Measurements from ENCODE around the gene PAX7.
"Not testable (repeated sequence)": the region's sequence is repeated elsewhere in the genome, so short reads cannot be mapped to it uniquely, and the experiment has no call there.

The PAX7 gene

DNA sequence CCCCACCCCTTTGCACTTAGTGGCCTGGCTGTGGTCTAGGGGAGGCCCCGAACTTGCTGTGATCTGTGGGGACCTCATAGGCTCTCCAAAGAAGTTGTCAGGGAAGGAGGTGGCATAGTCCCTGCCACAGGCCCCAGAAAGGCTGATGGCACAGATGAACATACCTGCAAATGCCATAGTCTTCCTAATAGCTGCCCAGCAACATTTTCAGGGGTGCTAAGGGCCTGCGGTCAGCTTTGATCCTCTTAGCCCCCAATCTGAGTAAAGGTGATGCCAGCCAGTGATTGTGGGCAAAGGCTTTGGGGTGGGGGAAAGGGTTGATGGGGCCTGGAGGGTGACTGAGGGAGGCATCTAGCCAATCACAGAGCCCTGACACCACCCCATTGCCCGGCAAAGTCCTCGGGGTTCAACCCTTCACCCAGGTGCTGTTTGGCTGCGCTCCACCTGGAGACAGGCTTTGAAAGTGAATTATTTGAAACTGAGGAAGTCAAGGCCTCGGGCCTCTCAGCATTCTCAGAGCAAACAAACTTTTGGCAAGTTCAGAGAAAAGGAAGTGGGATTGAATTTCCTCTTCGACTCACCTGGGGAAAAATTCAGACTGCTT is 35.8 kb downstream of the PAX7 start:
- DNase-seq: no peak

DNA sequence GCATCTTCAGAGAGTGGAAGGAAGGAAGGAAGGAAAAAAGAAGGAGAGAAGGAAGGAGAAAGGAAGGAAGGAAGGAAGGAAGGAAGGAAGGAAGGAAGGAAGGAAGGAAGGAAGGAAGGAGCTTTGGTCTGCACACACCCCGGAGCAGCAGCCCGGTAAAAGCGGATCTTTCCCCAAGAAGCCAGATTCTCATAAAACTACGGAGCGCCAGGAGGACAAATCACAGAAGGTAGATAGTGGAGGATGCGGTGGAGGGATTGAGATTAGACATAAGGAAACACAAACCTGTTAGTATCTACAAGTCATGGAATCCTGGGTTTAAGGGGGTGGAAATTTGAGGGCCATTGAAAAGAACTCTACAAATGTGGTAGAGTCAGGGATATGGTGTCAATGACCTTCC is 36.7 kb downstream of the PAX7 start:
- DNase-seq: no peak

DNA sequence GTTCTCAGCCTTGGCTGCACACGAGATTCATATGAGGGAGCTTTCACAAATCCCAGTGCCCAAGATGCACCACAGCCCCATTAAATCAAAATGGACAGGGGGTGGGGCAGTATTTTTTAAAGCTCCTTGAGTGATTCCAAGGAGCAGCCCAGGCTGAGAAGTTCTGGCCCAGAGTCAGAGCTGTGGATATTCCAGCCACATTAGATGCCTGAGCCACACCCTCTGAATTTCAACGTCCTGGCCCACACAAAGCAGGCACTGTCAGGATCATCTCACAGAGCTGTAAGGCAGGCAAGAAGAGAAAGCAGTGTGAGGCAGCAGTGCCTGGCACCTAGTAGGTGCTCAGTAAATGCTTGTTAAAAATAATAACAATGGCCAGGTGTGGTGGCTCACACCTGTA is 37.4 kb downstream of the PAX7 start:
- DNase-seq: no peak

DNA sequence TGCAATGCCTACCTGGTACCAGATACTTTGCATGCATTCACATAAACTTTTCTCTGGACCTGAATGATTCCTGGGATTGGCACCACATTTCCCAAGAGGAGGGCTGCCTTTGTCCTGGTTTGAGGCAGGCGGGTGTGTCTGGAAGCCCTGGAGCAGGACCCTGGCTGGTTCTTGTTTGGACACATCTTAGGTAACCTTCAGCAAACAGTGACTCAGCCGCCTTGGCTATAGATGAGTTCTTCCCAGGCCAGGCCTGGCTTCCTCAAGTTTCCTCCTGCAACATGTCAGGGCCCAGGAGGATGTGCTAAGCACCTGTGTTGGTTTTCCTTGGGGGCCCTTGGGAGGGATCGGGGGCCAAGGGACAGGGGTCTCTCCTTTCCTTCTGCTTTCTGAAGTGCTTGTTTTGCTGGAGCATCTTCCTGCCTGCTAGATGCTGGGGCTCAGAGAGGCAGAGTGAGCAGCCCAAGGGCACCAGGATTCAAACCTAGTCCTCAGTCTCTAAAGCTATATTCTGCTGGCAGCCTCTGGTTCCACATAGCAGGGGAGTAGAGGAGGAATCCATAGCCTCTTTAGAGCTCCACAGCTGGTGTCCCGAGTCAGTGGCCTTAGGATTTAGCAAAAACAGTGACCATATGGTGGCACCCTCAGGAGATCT is 38.2 kb downstream of the PAX7 start:
- DNase-seq: no peak

DNA sequence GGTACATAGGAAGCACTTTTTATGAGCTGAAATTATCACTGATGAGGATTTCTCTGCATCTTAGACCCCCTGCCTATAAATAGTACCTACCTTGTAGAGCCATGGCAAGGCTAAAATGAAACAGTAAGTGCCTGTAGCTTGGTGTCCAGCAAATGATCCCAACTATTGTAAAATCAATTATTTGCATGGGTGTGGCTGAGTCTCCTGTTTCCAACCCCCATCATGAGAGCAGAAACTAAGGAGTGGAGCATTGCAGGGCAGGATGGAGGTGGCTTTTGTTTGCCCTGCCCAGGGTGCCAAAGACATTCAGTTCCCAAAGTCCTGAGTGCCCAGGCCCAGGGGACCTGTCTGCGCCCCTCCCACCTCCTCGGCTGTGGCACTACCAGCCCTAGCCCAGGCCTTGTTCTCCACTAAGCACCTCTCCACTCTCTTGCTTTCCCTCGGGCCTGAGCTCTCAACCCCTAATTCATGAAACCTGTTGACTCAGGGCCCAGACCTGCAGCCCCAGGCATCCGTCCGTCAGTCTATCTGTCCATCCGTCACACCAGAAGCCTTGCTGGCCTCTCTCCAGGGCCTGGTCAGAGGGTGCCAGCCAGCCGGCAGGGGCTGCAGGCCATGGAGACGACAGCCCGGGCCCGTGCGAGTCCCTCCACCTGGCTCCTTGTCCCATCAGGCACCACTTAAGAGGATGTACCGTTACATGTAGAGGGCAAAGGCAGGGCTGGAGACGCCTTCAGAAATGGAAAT is 39.6 kb downstream of the PAX7 start:
- DNase-seq: no peak

DNA sequence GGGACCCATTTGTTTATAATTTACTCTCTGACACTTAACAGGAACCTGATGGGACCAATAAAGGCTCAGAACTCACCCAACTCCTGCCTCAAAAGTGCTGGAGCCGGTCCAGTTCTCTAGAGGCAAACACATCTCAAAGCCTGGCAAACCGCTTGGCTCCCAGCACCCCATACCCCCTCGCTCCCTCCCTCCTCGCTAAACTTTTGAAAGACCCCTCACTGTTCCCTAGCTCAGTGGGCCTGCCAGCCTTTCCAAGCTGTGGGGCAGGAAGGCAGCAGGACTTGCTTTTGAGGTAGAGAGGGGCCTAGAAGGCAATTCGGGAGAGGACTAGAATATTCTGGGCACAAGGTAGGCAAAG is 40.2 kb downstream of the PAX7 start:
- no peak for DNase-seq

DNA sequence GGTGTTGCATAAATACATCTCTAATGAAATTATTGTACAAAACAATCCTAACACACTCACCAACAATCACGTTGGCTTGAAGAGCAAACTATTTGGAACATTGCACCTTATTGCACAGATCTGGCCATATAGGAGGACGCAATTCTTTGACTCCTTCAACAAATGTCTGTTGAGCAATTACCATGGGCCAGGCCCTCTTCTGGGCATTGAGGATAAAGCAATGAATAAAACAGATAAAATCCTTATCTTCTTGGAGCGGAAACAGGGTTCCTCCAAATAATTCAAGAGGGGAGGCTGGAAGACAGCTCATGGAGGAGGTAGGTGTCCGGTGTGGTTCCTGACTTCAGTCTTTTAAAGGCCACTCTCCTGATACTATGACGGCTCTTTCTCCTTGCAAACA is 43.3 kb downstream of the PAX7 start:
- DNase-seq: no peak

DNA sequence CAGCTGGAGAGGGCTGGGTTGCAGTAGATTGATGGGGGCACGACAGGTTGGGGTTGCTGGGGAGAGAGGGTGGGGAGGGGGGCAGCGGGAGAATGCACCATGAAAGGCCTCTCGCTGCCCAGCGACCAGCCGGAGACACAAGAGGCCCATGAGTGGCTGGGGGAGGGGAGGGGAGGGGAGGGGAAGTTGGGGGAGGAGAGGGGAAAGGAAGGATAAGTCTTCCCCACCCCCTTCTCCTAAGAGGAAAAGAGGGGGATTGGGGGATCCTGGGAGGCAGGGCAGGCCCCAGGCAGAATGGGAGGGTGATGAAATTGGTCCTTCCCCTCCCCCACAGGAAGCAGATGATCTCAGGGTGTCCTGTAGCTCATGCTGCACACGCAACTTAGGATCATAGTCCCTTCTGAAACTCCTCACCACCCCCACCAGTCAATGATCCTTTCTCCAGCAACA is 45.7 kb downstream of the PAX7 start:
- no peak for DNase-seq

DNA sequence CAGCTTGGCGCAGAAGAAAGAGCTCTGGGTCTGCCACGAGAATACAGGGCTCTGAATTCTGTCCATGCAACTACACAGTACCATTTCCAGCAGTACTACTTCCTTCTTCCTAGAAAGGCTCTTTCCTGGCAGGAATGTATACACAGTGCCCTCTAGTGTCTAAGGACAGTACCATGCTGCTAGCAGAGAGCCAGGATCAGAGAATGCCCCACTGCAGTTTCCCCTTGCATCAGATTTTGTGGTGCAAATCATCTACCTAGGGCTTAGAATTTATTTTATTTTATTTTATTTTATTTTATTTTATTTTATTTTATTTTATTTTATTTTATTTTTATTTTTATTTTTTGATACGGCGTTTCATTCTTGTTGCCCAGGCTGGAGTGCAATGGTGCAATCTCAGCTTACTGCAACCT is 50.8 kb downstream of the PAX7 start:
- no peak for DNase-seq

DNA sequence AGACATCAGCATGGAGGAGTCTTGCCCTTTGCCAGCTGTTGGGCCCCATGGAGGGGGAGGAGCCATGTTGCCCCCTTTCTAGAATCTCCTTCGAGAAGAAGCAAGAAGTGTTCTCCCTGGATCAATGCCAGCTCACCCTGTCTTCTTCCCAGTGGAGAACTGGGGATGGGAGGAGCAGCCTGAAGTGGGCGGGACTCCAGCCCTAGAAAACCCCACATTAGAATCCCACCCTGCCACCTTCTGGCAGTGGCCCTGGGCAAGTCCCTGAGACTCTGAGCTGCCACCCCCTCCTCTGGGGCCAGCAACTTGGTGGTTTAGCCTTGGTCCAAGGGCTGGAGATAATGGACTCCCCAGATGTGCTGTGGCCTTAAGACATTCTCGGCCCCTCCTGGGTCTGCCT is 51.7 kb downstream of the PAX7 start:
- no peak for DNase-seq

DNA sequence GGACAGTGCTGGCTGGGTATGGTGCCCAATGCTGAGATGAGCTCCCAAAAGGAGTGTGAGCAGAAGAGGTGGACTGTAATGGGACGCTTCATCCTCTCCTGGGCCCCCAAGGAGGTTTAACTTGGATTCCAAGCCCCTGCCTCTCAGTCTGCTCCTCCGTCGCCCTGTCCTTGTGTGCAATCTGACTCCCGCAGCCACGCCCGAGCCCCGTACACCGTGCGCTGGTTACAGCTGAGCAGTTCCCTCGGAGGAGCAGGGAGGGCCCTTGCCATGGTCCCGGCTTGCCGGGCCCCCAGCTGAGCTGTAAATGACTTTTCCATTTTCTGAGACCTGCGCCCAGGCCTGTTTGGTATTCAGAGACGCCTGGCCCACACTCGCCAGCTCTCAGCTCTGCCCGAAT is 53.7 kb downstream of the PAX7 start:
- DNase-seq: no peak

DNA sequence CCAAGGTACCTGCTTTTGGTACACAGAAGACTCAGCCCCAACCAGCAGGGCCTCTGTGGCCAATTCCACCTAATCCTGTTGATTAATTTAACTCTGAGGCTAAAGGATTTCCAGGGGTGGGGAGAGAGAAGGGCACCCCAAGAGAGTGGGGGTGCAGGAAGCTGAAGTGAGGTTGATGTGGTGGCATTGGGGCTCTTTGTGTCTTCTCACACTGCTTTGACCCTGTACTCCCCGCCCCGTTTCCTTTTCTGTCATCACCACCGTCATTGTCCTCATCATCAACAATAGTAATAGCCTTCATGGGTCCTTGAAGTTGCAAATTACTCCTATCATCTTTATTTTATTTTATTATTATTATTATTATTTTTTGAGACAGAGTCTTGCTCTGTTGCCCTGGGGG is 55.9 kb downstream of the PAX7 start:
- no peak for DNase-seq

DNA sequence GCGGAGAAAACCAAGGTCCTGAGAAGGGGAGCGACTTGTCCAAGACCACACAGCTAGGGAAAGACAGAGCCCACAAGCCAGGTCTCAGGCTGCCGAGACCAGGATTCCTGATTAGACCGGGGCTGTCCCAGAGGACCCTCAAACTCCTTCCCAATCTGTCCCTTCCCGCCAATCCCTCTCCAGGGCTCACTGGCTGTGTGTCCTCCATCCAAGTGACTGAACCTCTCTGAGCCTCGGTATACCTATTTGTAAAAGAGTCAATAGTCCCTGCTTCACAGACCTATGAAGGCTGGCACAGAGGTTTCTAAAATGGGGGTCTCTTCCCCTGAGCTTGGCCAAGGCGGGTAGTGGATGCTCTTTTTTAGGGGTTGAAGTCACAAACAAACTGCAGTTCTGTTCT is 56.6 kb downstream of the PAX7 start:
- DNase-seq: no peak

DNA sequence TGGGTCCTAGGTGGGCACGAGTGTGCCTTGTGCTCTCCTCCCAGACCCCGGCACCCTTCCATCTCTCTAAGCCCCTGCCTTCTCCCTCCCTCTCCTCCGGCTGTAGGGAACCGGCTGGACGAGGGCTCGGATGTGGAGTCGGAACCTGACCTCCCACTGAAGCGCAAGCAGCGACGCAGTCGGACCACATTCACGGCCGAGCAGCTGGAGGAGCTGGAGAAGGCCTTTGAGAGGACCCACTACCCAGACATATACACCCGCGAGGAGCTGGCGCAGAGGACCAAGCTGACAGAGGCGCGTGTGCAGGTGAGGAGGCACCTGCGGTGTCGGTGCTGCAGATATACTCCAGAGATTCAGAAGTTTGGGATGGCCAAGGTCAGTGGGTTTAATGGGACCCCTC is 61.0 kb downstream of the PAX7 start:
- DNase-seq: no peak

DNA sequence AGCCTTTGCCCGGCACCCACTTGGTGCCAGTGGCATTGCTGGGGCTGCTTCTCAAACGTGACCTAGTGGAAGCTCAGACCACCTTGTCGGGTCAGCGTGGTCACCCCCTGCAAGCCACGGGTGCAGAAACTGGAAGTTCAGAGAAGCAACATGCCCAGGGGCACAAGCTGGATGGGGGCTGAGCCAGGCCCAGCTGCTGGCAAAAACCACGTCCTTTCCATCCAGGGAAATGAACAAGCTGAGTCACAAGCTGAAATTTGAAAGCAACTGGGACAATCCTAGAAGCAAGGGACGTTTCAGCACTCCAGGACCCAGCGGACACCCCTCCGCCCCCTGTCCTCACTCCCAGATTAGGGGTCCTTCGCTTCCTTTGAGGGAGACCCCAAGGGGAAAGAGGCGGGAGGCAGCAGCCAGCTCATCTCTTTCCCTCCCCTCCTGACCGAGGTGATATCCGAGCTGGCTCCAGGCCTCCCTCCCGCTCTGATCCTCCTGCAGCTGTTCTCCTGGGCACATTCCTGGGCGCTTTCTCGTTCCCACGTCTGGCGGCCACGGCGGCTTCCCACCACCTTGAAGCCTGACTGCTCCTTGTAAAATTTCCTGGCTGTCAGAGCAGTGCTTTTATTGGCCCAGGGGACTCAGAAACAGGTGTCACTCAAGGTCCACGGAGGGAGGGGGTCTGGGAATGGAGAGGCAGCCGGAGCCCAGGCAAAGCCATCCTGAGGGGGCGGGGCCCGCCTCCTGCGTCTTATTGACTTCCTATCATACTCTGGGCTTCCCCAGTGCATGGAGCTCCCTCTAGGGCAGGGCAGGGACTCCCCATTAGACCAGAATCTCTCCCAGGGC is 62.8 kb downstream of the PAX7 start:
- DNase-seq: peak; percentile 72

DNA sequence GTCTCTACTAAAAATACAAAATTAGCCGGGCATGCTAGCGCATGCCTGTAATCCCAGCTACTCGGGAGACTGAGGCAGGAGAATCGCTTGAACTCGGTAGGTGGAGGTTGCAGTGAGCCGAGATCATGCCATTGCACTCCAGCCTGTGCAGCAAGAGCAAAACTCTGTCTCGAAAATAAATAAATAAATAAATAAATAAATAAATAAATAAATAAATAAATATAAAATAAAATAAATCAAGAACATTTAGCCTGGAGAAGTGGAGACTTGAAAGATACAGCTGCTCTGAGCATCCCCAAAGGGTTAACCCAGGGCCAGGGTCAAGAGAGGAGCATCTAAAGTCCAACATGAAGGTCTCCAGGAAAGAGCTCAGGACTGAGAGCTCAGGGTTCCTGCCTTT is 63.6 kb downstream of the PAX7 start:
- DNase-seq: not testable (repeated sequence)

DNA sequence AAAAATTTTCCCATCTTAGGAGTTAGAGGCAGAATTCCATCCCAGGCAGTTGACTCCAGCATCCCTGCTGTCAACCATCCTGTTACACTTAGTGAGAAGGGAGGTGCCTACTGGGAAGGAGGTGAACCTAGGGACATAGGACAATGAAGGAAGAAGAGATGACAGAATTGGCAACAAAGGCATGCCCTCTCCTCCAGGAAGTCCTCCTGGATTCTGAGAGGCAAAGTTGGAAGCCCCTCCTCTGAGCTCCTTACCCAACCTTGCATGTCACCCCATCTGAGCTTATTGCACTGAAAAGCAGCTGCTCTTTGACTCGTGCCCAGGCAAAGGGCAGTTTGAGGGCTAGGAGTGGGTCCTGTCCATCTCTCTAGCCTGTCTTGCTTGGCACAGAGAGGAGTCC is 66.9 kb downstream of the PAX7 start:
- no peak for DNase-seq

DNA sequence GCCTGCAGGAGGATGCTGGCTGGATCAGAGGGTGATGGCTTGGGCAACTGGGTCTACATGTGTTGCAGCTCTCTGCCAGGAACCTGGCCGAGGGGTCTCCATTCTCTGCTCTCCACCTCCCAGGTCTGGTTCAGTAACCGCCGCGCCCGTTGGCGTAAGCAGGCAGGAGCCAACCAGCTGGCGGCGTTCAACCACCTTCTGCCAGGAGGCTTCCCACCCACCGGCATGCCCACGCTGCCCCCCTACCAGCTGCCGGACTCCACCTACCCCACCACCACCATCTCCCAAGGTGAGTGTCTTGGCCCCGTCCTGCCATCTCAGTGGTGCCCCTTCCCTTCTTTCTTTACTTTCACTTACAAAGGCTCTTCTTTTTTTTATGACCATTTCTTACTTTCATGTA is 69.9 kb downstream of the PAX7 start:
- DNase-seq: no peak

DNA sequence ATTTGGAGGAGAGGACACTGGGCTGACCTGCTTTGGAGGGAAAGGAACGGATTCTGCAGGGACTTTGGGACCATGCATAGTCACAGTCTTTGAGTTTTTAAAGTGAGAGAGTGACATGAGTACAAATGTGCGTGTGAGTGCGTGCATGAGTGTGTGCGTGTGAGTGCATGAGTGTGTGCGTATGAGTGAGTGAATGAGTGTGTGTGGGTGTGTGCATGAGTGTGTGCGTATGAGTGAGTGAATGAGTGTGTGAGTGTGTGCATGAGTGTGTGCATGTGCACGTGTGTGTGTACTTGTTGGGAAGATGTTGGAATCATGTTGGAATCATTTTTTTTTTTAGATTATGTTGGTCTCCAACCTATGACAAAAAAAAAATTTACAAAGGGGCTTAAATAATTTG is 70.5 kb downstream of the PAX7 start:
- no peak for DNase-seq

DNA sequence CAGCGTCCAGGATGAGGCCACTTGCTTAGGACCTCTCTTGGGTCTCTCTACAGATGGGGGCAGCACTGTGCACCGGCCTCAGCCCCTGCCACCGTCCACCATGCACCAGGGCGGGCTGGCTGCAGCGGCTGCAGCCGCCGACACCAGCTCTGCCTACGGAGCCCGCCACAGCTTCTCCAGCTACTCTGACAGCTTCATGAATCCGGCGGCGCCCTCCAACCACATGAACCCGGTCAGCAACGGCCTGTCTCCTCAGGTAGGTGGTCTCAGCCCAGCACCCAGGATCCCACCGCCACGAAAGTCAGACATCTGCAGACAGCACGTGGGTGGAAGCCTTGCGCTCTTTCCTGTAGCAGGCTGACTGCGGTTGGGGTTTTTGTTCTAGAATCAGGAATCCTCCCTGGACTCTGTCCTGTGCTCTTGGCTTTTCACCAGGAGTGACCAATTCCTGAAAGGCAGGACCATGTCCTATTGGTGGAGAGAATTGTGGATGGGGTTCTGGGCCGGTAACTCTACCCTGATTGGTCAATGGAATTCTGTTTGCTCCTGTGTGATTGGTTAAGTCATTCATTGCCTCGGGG is 72.5 kb downstream of the PAX7 start:
- DNase-seq: no peak

DNA sequence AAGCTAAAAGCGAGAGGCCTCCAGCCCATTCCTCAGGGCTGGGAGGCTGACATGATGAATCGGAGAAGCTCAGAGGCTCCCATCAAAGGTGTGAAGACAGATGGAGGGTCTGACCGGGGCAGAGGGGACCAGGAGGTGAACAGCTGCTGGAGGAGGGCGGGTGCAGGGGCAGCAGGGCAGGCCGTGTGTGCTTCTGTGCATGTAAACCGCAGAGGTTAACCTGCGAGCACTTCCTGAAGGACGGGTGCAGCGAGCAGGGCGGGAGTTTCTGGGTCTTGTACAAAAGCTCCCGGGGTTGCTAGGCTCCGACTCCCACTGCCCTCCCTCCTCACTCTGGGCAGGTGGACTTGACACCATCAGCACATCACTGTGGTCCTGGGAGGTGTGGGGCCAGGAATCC is 75.2 kb downstream of the PAX7 start:
- no peak for DNase-seq

DNA sequence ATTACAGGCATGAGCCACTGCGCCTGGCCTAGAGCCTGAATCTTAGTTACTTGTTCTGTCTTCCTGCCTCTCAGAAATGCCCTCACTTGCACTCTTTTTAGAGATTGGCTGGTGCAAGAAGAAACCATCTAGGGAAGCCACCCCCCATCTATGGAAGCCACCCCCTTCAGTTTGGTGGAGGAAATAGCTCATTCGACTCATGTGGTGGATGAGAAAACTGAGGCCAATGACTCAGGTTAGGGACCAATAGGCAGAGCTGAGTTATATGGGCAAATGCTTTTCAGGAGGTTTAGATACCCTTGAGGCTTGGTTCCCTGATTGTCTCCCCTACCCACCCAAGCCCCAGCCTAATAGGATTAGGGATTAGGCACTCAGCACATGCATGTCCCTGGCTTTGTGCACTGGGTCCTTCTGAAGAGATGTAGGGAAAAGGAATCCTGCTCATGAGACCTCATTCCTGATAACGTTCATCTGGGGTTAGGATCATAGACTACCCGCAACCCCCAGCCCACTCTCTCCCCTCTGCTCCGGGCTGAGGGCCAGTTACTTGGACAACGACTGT is 77.1 kb downstream of the PAX7 start:
- no peak for DNase-seq

DNA sequence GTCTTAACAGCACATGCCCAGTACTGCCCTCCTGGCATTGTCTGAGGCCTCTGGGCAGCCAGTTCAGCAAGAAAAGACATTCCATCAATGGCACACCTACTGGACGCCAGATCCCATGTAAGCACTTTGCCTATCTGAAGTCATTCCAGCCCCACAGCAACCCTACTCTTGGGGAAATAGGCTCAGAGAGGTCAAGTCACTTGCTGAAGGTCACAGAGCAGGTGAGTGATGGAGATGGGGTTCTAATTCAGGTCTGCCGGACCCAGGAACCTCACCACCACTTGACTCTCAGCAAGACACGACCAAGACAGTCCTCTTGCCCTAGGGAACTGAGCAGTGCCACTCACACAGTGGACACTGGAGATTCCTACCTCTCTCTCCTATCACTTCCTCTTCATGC is 79.4 kb downstream of the PAX7 start:
- DNase-seq: no peak

Data from right forelimb (tissue), 1 donor.